LHCN-M2 (cell line): ENCODE results near the gene MPPED2. TPM values are rescaled to one million over a fixed set of nuclear protein-coding genes. Genes with fewer than 3 reads are reported as not detected.
A peak's percentile ranks its signal among the peaks of the same experiment; 100 is the strongest.

Experiments
- DNase-seq: peaks from one replicate; pipeline ENCODE4 v3.0.0-alpha.2; 2012; ENCODE audit warnings: low read depth
- total RNA-seq: library from RNA; depleted of rRNA; stranded (reverse); fragments of >200 nt; gene quantifications from 2 replicates; pipeline ENCODE4 v1.2.3, GENCODE V29; 2014

MPPED2 gene
- total RNA-seq, 1 experiment from 2014 or later = 0.06 TPM

DNA sequence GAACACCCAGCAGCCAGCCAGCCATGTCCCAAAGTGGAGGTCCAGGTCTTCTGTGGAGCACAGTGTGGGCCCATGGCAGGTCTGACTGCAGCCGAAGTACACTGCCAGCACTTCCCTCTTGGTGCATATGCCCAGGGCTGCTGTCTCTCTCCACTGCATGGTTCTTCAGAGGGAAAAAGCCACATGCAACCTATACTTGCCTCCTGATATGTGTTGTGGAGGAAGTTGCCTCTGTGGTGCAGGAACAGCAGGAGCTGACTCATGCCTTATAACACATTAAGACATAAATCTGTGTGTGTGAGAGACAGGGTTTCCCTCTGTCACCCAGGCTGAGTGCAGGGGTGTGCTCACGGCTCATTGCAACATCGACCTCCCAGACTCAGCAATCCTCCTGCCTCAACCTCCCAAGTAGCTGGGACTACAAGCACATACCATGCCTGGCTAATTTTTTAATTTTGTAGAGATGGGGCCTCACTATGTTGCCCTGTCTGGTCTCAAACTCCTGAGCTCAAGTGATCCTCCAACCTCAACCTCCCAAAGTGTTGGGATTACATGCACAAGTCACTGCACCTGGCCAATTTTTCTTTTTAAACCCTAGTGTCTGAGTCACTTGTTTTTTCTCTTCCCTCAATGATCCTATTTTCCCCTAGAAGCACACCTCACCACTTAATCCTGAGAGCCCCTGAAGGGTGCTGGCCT, 98.8 kb downstream of the MPPED2 start:
- peak; percentile 8 for DNase-seq

DNA sequence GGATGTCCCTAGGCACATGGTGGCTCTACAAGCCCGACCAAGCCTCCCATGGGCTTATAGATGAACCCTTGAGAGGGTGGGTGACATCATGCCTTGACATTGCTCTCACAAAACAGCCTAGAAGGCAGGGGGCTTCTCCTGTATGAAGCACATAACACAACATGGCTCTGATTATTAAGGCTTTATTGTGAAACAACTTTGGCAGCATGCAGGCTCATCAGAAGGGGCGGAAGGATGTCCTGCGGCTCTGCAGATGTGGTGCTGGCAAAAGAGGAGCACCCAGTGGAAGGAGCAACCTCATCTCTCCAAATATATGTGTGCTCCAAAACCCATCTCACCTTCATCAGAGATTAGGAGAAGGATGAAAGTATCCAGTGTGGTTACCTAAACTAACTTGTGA, 100.4 kb downstream of the MPPED2 start:
- DNase-seq = no peak

DNA sequence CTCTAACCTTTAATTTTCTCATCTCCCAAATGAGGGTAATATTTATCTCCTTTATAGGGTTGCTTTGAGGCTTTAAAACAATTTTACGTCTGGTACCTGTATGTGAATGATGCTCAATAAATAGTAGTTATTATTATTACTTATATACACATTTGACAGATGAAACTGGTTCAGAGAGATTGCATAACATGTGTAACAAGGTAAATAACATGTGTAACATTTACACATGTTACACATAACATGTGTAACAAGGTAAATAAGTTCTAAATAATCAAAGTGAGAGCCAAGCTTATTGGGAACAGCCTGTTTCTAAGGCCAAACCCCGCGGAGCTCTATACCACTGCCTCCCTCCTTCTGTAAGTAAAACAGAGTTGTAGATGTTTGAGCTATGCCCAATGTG, 100.9 kb downstream of the MPPED2 start:
- DNase-seq = no peak

DNA sequence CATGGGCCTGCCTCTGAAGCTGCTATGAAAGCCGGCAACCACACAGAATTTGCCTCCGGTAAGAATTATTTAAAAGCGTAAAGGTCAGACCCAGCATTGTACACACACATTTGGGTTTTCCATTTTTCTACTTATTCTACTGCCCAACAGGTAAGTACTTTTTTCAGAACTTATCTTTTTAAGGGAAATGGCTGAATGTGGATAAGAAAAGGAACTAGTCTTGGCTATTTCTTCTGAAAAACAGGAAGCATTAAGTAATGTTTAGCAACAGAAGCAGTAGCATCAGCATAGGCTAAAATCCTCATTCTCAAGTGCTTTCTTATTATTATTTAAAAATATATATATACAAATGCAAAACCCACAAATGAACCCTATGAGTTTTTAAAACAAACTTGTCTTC, 103.1 kb downstream of the MPPED2 start:
- DNase-seq = no peak

DNA sequence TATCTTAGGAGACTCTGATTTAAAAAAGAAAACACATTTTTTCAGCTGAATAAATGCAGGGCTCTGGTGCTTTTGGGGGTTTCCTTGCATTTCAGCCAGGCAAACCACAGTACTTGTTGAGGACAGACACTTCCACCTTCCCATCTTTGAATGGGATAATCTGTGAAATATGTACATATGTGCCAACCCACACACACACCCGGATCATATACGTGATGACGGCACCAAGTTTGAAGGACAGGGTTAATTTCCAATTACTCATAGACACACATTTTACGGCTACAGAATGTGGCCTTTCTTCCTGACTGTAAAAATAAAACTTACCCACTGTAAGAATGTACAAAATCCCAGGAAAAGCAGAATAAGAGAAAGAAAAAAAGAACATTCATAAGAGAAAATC, 104.4 kb downstream of the MPPED2 start:
- no peak for DNase-seq

DNA sequence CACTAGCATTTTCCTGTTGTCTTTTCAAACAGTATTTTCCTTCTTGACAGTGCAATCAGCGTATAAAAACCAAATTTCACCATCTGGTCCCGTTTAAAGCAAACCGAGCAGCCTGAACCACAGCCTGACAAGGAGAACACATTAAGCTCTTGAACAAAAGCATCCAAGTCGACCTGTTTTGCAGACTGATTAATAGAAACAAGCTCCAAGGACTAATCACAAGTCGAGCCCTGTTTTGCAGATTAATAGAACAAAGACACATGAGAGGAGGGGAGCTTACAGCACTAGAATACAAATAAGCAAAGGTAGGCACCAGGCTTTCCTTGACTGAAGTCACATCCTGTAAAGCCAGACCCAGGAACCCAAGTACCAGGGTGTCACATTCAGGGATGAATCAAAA, 104.8 kb downstream of the MPPED2 start:
- no peak for DNase-seq

DNA sequence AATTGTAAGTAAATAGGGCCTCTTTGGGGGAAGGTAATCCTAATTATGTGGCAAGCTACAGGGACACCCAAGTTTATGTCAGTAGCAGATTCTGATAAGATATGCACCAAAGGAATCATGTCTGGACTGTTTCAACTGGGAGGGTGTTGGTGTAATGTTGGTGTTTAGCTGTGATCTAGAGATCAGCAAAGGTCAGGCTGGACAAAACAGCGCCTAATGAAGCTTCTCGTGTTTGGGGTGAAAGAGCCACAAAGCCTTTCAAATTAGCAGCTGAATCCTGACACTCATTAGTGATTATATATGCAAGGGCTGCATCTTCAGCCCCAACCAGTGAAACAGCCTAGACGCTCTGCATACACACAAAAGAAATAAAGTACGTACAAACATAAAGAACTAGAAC, 106.3 kb downstream of the MPPED2 start:
- DNase-seq = no peak

DNA sequence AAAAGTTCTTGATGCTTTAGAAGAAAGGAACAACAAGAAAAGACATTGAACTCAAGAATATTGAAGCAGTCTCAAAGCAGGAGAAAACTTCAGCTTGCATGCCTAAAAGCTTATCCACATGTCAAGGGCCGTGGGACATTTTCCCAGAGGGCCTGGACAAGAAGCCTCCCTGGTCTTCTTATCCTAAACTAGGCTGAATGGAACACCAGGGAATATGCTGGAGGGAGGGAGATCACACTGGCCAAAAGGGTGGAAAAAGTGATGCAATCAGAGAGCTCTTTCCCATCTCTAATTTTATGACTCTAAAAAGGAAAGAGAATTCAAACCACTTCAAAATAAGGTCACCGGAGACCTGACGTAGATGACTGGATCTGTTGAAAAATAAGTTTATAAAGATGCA, 107.2 kb downstream of the MPPED2 start:
- DNase-seq = no peak

DNA sequence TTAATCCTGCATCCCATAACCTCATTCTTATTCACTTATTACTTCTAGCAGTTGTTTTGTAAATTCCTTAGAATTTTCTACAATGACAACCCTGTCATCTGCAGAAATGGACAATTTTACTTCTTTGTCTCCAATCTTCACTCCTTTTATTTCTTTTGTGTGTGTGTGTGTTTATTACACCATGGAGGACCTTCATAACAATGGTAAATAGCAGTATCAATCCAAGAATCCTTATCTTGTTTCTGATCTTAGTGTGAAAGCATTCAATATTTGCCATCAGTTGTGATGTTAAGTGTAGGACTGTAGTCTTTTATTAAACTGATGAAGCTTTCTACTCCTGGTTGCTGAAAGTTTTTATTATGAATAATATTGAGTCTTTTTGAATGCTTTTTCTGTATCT, 109.1 kb downstream of the MPPED2 start:
- no peak for DNase-seq

DNA sequence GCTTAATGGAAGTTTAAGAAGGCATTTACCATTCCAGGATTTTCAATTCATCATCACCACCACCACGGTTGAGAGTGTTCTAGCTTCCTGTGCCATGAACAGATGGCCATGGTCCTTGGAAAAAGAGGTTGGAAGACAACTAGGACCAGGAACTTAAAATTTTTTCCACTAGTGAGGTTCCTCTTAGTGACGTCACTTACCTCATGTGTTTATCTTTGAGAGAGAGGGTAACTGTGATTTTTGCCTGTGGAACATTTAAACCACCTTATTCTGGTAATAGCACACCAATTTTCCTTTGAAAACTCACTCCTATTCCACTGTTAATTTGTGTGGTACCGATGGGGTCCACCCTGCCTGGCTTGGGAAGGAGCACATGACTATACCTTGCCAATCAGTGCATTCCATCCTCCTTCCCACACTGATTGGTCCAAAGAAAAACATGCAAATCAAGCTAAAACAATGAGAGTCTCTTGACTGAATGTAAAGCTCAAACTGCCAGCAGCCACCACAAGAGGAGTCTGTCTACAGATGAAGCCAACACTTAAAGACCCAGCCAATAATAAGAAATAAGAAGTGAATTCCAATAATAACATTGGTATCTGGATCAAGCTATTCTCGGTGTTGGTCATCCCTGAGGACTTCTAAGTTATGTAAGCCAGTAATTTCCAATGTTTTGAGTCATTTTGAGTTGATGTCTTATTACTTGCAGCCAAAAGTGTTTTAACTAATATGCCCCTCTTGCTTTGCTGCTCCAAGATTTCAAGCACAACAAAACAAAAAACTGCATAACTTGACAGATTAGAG, 111.8 kb downstream of the MPPED2 start:
- DNase-seq = no peak

DNA sequence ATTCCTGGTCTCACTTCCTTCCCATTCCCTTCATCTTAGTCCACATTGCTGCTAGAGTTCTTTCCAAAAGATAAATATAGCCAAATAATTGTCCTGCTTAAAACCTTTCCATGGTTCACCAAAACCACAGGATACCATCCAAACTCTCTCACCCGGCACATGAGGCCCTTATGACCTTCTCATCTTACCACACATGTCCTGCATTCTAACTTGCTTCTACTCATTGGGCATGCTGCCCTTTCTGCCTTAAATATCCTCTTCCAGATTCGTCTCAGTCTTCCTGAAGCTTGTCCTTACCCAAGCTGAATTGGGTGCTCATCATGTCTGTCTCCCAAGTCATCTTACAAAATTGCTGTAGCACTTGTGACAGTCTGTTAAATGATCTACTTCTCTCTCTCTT, 114.9 kb downstream of the MPPED2 start:
- no peak for DNase-seq

DNA sequence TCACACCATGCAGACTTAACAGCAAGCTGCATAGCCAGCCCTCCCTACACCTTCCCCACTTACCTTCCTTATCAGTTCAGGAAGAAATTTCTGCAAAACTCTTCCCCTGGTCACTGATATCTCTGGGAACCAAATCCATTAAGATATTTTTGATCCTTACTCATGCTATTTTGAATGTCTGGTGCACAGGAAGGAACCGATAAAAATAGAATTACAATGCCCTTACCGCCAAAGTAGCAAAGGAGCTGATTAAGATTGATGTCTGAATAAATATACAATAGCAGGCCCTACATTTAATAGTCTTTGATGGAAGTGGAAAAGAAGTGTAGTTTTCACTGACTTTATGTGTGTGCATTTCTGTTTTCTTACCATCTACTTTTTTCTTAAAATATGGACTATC, 117.3 kb downstream of the MPPED2 start:
- DNase-seq = no peak

DNA sequence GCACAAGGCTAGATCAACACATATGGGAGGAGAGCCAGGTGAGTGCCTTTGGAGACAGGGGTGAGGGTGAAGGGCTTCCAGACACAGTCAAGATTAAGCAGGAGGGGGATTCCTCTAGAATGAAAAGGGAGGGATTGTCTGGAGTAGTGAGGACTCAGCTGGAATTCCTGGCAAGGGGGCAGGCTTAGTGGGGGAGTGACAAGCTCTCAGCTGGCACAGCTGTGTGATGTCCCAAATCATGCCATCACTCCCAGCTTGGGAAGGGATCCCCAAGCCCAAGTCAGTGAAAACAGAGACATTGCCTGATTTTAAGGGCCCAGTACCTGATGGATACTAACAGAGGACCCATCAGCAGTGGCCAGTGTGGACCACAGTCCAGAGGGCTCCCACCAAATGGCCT, 119.0 kb downstream of the MPPED2 start:
- no peak for DNase-seq

DNA sequence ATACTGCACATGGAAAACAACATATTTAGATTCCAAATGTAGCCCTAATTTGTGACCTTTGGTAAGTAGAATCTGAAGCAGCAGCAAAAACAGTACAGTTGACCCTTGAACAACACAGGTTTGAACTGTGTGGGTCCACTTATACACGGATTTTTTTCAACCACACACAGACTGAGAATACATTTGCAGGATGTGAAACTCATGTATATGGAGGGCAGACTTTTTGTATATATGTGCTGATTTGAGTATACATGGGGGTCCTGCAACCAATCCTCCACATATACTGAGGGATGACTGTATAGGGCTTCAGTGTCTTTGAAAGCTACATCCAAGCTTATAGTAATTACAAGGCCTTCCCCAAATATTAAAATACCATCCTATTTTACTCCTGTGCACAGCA, 120.5 kb downstream of the MPPED2 start:
- no peak for DNase-seq

DNA sequence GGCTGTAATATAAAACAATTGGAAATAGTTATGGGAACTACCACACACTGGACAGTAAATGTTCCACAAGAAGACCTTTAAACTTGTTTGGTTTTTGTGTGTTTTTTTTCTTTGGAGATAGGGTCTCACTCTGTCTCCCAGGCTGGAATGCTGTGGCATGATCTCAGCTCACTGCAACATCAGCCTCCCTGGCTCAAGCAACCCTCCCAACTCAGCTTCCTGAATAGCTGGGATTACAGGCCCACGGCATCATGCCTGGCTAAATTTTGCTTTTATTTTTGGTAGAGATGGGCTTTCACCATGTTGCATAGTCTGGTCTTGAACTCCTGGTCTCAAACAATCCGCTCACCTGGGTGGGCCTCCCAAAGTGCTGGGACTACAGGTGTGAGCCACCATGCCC, 121.0 kb downstream of the MPPED2 start:
- DNase-seq = no peak

DNA sequence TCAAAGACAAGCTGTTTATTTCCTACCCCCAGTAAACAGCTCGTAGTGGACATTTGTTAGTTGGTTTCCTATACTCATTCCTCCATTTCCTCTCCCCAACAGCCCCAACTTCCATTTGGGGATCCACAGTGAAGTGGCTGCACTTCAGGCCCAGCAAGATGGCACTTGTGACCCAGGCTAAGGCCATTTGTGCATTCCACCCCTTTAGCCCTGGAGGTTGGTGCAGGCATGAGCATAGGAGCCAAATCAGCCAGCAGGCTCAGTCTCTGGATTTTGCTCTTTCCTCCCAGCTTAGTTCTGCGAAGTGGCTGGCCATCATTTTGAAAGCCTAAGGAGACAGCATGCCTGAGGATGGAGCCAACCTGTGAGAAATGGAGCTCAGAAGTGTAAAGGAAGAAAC, 122.9 kb downstream of the MPPED2 start:
- no peak for DNase-seq

DNA sequence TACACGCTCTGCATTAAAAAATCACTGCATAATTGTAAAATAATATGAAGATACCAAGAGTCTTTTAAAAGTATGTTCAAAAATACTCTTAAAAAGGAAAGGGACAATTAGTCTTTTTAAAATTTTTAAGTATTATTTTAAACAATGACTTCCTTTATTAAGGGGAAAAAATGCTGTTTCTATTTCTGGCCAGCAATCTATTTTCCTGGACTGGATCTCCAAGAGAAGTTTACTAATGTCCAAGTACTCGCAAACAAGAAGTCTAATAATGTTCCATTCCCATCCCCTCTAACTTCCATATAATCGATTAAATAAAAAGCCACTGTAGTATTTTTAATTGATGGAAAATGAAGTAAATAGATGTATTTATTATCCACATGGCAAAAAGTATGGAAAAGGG, 123.7 kb downstream of the MPPED2 start:
- DNase-seq = no peak

DNA sequence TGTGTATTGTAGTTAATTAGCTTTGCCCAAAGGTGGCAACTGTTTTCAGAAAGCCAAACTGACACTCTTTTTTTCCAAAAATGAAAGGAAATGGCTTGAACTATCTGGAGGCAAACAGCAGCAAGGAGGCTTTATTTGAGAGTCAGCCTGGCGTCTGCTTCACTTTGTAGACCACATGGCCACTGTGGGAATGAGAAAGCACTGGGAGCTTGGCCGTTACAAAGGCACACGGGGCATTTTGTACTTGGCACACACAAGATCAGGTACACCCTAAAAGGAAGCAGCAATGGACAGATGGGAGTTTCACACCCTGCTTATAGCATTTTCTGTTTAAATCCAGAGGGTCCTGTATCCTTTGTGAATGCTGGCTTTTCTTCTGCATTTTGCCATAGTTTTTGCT, 126.3 kb downstream of the MPPED2 start:
- no peak for DNase-seq

DNA sequence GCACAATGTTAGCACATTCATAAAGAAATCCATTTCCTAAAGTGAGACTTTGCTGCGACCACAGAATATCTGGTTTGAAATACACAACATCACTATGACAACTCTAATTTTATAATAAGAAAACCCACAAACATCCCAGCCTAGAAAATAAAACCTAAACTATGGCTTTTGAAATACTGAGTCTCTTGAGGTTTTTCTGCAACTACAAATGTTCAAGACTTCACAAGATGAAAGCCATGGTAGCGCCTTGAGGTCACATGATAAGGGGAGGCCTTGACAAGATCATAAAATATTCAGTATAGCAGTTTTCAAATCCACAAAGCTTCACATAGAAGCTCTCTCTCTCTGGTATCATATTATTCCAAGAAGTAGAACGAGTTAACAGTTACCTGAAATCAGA, 126.8 kb downstream of the MPPED2 start:
- no peak for DNase-seq

DNA sequence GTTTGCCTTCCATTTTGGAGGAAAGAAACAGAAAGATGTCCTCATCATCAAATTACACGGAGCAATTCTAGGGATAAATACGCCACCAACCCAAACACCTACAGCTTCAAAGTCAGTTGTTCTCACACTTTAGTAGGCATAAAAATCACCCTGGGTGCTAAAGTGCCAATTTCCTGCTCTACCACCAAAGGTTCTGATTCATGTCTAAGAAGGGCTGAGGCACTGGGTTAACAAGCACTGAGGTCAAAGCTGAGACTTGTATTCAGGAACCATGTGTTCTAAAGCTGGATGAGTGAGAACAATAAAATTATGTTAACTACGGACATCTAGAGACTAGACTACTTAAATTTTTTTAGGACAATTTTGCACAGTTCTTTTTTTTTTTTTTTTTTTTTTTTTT, 127.6 kb downstream of the MPPED2 start:
- no peak for DNase-seq

DNA sequence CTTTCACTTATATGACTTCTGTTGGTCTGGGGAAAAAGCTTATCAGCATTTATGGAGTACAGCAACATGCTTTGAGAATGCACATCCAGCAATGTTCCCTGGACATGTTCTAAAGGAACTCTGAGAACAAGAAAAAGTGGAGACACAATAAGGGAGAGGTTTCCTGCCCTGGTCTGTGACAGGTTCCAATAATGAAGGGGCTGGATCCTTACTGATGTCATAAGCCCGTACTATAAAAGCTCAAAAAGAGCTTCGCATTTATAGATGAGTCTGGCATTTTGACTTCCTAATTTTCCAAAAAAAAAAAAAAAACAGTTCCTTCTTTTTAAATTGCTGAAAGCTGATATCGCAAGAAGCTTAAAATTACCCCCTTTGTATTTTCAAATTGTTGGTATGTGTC, 129.1 kb downstream of the MPPED2 start:
- no peak for DNase-seq

DNA sequence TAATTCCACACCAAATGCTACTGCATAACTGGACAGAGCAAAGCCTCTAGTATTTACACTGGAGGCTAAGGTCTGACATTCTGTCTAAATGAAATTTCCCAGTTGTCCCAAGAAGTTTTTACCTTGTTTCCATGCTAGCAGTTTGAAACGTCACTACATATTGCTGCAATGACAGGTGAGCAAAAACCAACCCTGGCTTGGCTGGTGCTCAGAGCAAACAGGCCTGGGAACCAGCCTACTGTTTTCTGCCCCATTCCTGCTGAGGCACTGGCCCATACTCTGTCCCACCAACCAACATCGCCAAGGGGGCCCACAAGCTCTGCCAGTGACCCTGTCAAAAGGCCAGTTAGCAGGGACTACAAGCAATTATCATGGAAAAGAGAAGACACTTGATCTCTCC, 131.1 kb downstream of the MPPED2 start:
- DNase-seq = no peak

DNA sequence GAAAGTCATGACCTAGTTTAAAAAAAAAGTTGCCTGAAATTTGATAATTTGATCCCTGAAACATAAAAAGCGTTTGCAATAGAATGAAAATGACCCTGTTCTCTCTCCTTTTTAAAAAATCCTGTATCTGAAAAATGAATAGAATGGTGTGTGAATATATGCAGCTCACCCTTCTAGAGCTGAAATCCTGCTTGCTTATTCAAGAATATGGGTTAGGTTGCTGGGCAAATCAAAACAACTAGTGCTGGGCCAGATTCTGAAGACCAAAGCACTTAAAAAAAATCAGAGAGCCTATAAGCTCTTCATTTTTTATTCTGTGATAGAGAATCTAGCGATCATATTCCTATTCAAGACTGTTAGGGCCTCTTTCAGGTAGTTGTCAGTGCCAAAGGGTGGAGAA, 131.6 kb downstream of the MPPED2 start:
- no peak for DNase-seq
